HL-60 (cell line): Measurements from ENCODE around the gene CPTP.

Experiments
- DNase-seq, 2 experiments: peaks; one replicate each; pipeline ENCODE4 v3.0.0-alpha.2; 2010 to 2020; ENCODE audit warnings: low read depth in 1 of 2, low spot score in 1 of 2
- H3K27ac ChIP-seq: fragments of 250-450 bp; sonication (Bioruptor Pico); replicated peaks from 2 replicates; pipeline ENCODE4 v1.5.1; 2020; ENCODE audit warnings: mild to moderate bottlenecking, moderate library complexity
- H3K27me3 ChIP-seq: fragments of 250-450 bp; sonication (Bioruptor Pico); 2 replicates; pipeline ENCODE4 v1.5.1; 2021; ENCODE audit warnings: mild to moderate bottlenecking, moderate library complexity; ENCODE audit not compliant: insufficient read depth, poor library complexity, severe bottlenecking
- H3K4me3 ChIP-seq: replicated peaks from 2 replicates; pipeline ENCODE4 v1.5.1; 2011; ENCODE audit warnings: mild to moderate bottlenecking, control low read depth, low read length; ENCODE audit not compliant: insufficient read depth
- GABPA ChIP-seq: IDR thresholded peaks from 2 replicates; pipeline ENCODE4 v1.6.1; 2012; ENCODE audit warnings: low read depth
- POLR2AphosphoS5 ChIP-seq: IDR thresholded peaks from 2 replicates; pipeline ENCODE4 v1.6.1; 2012; ENCODE audit warnings: low read depth
- SPI1 ChIP-seq: IDR thresholded peaks from 2 replicates; pipeline ENCODE4 v1.6.1; 2012; ENCODE audit warnings: low read depth, mild to moderate bottlenecking, borderline replicate concordance
- TF ChIP-seq, protein P1 (sequence below): IDR thresholded peaks from 2 replicates; pipeline ENCODE4 v1.6.1; 2012; ENCODE audit warnings: low read depth; ENCODE audit not compliant: insufficient replicate concordance
- TF ChIP-seq, protein P2 (sequence below): IDR thresholded peaks from one replicate; pipeline ENCODE4 v1.5.1; 2011; ENCODE audit warnings: low read length, control low read depth, inconsistent platforms; ENCODE audit not compliant: insufficient read depth

CPTP gene

GRCh38 chr1:1281533-1282321, 42.9 kb upstream of the CPTP start:
- Histone ChIP-seq H3K4me3 (no peak overlapping the region), H3K27ac (no peak overlapping the region), H3K27me3 (no peaks in the 10 kb centered on the region)
- no peak for DNase-seq
- TF ChIP-seq POLR2AphosphoS5 (no peak), GABPA (no peak), SPI1 (no peak)
- TF ChIP-seq, protein P1, sequence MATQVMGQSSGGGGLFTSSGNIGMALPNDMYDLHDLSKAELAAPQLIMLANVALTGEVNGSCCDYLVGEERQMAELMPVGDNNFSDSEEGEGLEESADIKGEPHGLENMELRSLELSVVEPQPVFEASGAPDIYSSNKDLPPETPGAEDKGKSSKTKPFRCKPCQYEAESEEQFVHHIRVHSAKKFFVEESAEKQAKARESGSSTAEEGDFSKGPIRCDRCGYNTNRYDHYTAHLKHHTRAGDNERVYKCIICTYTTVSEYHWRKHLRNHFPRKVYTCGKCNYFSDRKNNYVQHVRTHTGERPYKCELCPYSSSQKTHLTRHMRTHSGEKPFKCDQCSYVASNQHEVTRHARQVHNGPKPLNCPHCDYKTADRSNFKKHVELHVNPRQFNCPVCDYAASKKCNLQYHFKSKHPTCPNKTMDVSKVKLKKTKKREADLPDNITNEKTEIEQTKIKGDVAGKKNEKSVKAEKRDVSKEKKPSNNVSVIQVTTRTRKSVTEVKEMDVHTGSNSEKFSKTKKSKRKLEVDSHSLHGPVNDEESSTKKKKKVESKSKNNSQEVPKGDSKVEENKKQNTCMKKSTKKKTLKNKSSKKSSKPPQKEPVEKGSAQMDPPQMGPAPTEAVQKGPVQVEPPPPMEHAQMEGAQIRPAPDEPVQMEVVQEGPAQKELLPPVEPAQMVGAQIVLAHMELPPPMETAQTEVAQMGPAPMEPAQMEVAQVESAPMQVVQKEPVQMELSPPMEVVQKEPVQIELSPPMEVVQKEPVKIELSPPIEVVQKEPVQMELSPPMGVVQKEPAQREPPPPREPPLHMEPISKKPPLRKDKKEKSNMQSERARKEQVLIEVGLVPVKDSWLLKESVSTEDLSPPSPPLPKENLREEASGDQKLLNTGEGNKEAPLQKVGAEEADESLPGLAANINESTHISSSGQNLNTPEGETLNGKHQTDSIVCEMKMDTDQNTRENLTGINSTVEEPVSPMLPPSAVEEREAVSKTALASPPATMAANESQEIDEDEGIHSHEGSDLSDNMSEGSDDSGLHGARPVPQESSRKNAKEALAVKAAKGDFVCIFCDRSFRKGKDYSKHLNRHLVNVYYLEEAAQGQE, result no peak
- TF ChIP-seq, protein P2, sequence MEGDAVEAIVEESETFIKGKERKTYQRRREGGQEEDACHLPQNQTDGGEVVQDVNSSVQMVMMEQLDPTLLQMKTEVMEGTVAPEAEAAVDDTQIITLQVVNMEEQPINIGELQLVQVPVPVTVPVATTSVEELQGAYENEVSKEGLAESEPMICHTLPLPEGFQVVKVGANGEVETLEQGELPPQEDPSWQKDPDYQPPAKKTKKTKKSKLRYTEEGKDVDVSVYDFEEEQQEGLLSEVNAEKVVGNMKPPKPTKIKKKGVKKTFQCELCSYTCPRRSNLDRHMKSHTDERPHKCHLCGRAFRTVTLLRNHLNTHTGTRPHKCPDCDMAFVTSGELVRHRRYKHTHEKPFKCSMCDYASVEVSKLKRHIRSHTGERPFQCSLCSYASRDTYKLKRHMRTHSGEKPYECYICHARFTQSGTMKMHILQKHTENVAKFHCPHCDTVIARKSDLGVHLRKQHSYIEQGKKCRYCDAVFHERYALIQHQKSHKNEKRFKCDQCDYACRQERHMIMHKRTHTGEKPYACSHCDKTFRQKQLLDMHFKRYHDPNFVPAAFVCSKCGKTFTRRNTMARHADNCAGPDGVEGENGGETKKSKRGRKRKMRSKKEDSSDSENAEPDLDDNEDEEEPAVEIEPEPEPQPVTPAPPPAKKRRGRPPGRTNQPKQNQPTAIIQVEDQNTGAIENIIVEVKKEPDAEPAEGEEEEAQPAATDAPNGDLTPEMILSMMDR, result no peak

DNA sequence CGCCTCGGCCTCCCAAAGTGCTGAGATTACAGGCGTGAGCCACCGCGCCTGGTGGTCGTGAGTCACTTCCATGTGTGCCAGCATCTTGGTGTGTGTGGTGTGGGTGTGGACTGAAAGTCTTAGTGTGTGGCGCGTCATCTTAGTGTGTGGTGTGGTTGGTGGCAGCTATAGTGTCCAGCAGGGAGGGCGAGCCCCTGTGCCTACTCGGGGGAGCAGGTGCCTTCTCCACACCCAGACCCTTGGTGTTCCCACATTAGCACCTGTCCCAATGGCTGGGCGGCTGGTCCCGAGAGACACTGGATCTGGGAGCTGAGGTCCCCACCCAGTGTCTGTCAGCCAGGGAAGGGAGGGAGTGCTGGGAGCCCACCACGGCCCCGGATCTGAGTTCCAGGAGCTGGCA, 41.6 kb upstream of the CPTP start:
- no peak for DNase-seq
- Histone ChIP-seq H3K27me3 (no peaks in the 10 kb centered on the region), H3K4me3 (no peak overlapping the region), H3K27ac (no peak overlapping the region)
- TF ChIP-seq POLR2AphosphoS5, result no peak
- TF ChIP-seq, protein P2, result no peak
- no peak for TF ChIP-seq SPI1
- TF ChIP-seq, protein P1, result no peak
- TF ChIP-seq GABPA, result no peak

DNA sequence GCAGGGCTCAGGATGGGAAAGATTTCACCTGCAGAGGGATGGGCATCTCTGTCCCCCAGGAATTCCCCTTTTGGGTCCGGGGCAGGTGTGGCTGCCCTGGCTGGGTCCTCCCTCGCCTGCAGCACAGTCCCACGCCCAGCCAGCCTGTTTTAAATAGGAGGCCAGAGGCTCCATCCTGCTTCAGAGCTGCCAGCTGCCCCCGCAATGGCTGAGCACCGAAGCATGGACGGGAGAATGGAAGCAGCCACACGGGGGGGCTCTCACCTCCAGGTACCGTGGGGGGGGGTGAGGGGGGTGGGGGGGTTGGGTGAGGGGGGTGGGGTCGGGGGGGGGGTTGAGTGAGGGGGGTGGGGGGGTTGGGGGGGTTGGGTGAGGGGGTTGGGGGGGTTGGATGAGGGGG, 40.8 kb upstream of the CPTP start:
- no peak overlapping the region for H3K27ac ChIP-seq
- no peaks in the 10 kb centered on the region for H3K27me3 ChIP-seq
- H3K4me3 ChIP-seq, result no peak overlapping the region
- no peak for DNase-seq
- TF ChIP-seq POLR2AphosphoS5 (no peak), GABPA (no peak), SPI1 (no peak)
- TF ChIP-seq, protein P2, result no peak
- TF ChIP-seq, protein P1, result no peak
